ENCODE data around the gene ARPC1A. TPM values are rescaled to one million over a fixed set of nuclear protein-coding genes. Genes with fewer than 3 reads are reported as not detected.
A peak's percentile ranks its signal among the peaks of the same experiment; 100 is the strongest.
"Not testable (repeated sequence)": the region's sequence is repeated elsewhere in the genome, so short reads cannot be mapped to it uniquely, and the experiment has no call there.

The ARPC1A gene
- total RNA-seq, 1 experiment from 2014 or later: 149 TPM

DNA sequence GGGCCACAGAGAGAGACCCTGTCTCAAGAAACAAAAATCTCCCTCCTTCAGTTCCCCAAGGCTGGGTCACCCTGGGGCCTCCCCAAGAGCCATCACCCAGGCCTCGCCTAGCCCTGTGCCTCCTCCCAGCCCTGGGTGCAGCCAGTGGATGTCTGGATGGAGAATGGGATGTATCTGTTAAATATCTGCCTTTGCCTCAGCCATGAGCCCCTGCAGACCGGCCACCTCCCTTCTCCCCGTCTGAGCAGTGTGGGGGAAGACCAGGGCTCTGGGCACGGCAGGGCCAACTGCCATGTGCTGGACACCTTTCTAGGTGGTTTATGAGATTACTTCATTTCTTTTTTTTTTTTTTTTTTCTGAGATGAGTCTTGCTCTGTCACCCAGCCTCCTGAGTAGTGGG lies 58.8 kb downstream of the ARPC1A start:
- DNase-seq (ENCODE audit: unreplicated experiment): no peak
- Mint-ChIP-seq H3K4me1 (ENCODE audit: insufficient read depth, unreplicated experiment) (peaks cover 11% of the 10 kb centered on the region), H3K27ac (ENCODE audit: low read depth, unreplicated experiment) (no peak overlapping the region), H3K9me3 (ENCODE audit: unreplicated experiment) (no peaks in the 10 kb centered on the region), H3K36me3 (ENCODE audit: insufficient read depth, unreplicated experiment) (peaks cover 45% of the 10 kb centered on the region), H3K4me3 (ENCODE audit: unreplicated experiment) (no peak overlapping the region), H3K27me3 (ENCODE audit: insufficient read depth, unreplicated experiment) (no peaks in the 10 kb centered on the region)
- no TSS peak for BruUV-seq (replicated peaks)
- CTCF ChIA-PET: no interaction called here
- intact Hi-C loops (cut with micrococcal nuclease): no loop called here
- POLR2A ChIA-PET: no interaction called here
- TF ChIP-seq, protein P1, sequence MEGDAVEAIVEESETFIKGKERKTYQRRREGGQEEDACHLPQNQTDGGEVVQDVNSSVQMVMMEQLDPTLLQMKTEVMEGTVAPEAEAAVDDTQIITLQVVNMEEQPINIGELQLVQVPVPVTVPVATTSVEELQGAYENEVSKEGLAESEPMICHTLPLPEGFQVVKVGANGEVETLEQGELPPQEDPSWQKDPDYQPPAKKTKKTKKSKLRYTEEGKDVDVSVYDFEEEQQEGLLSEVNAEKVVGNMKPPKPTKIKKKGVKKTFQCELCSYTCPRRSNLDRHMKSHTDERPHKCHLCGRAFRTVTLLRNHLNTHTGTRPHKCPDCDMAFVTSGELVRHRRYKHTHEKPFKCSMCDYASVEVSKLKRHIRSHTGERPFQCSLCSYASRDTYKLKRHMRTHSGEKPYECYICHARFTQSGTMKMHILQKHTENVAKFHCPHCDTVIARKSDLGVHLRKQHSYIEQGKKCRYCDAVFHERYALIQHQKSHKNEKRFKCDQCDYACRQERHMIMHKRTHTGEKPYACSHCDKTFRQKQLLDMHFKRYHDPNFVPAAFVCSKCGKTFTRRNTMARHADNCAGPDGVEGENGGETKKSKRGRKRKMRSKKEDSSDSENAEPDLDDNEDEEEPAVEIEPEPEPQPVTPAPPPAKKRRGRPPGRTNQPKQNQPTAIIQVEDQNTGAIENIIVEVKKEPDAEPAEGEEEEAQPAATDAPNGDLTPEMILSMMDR (IDR thresholded peaks at IDR 0.05; ENCODE audit: unreplicated experiment): no peak

- DNase-seq (ENCODE audit: unreplicated experiment): no peak
- Mint-ChIP-seq H3K27ac (ENCODE audit: low read depth, unreplicated experiment) (no peak overlapping the region), H3K4me1 (ENCODE audit: insufficient read depth, unreplicated experiment) (peaks cover under 1% of the 10 kb centered on the region), H3K27me3 (ENCODE audit: insufficient read depth, unreplicated experiment) (no peaks in the 10 kb centered on the region), H3K4me3 (ENCODE audit: unreplicated experiment) (no peak overlapping the region), H3K9me3 (ENCODE audit: unreplicated experiment) (no peaks in the 10 kb centered on the region), H3K36me3 (ENCODE audit: insufficient read depth, unreplicated experiment) (peaks cover 55% of the 10 kb centered on the region)
- intact Hi-C loops (cut with micrococcal nuclease): no loop called here
- no TSS peak for BruUV-seq (replicated peaks)
- TF ChIP-seq, protein P1 (IDR thresholded peaks at IDR 0.05; ENCODE audit: unreplicated experiment): no peak
- ChIA-PET POLR2A (no interaction called here), CTCF (interaction anchor here (1.1 kb wide), 1 partner anchor 21 kb away, joined by 3 read pairs; no protein-coding TSS in a partner anchor)
Observed at GRCh38 chr7:99385564-99385963, 59.9 kb downstream of the ARPC1A start.

GRCh38 chr7:99386584-99387238 lies 61.0 kb downstream of the ARPC1A start:
- DNase-seq (ENCODE audit: unreplicated experiment): peak; percentile 59
- H3K4me1 Mint-ChIP-seq (ENCODE audit: insufficient read depth, unreplicated experiment): no peaks in the 10 kb centered on the region
- H3K36me3 Mint-ChIP-seq (ENCODE audit: insufficient read depth, unreplicated experiment): peaks cover 66% of the 10 kb centered on the region
- no peaks in the 10 kb centered on the region for H3K9me3 Mint-ChIP-seq (ENCODE audit: unreplicated experiment)
- no peaks in the 10 kb centered on the region for H3K27me3 Mint-ChIP-seq (ENCODE audit: insufficient read depth, unreplicated experiment)
- TF ChIP-seq, protein P1 (IDR thresholded peaks at IDR 0.05; ENCODE audit: unreplicated experiment): peak; percentile 10
- BruUV-seq (replicated peaks): no TSS peak
- intact Hi-C loops (cut with micrococcal nuclease): no loop called here
- H3K4me3 Mint-ChIP-seq (ENCODE audit: unreplicated experiment): no peak overlapping the region
- POLR2A ChIA-PET: interaction anchor here (0.8 to 1.2 kb wide), 3 partner anchors 20 to 34 kb away, joined by 4 read pairs; partner anchors contain the start of genes BUD31 and PDAP1
- H3K27ac Mint-ChIP-seq (ENCODE audit: low read depth, unreplicated experiment): no peak overlapping the region
- CTCF ChIA-PET: interaction anchor here (0.6 to 1.1 kb wide), 3 partner anchors 21 to 58 kb away, joined by 3 to 6 read pairs (median 3); no protein-coding TSS in a partner anchor

- H3K4me3 Mint-ChIP-seq (ENCODE audit: unreplicated experiment); intact Hi-C loops (cut with micrococcal nuclease); DNase-seq (ENCODE audit: unreplicated experiment); H3K27ac Mint-ChIP-seq (ENCODE audit: low read depth, unreplicated experiment); H3K27me3 Mint-ChIP-seq (ENCODE audit: insufficient read depth, unreplicated experiment); BruUV-seq (replicated peaks); H3K9me3 Mint-ChIP-seq (ENCODE audit: unreplicated experiment); H3K4me1 Mint-ChIP-seq (ENCODE audit: insufficient read depth, unreplicated experiment): not testable (repeated sequence)
- peaks cover 71% of the 10 kb centered on the region for H3K36me3 Mint-ChIP-seq (ENCODE audit: insufficient read depth, unreplicated experiment)
- ChIA-PET CTCF (interaction anchor here (0.6 kb wide), 1 partner anchor 59 kb away, joined by 6 read pairs; no protein-coding TSS in a partner anchor), POLR2A (interaction anchor here (0.8 to 1.2 kb wide), 3 partner anchors 20 to 34 kb away, joined by 4 read pairs; partner anchors contain the start of genes BUD31 and PDAP1)
Observed at GRCh38 chr7:99387239-99387635, 61.5 kb downstream of the ARPC1A start.
